ENCODE measurements around the gene NDUFS4. TPM values are rescaled to one million over a fixed set of nuclear protein-coding genes. Genes with fewer than 3 reads are reported as not detected.
"Not testable (repeated sequence)": the region's sequence is repeated elsewhere in the genome, so short reads cannot be mapped to it uniquely, and the experiment has no call there.

The NDUFS4 gene
- total RNA-seq, 1 donor from 2014 or later = 54.6 TPM

GRCh38 chr5:53677632-53678031 lies 117.2 kb downstream of the NDUFS4 start:
- no peak for TF ChIP-seq CTCF (IDR thresholded peaks at IDR 0.05)
- no peak for DNase-seq
- no peaks in the 10 kb centered on the region for H3K9me3 ChIP-seq
- no peaks in the 10 kb centered on the region for H3K27me3 ChIP-seq (ENCODE audit: low read depth)
- H3K4me1 ChIP-seq = no peaks in the 10 kb centered on the region
- ATAC-seq = no peak
- intact Hi-C loops (cut with DNase I) = no loop called here
- H3K27ac ChIP-seq = no peak overlapping the region
- H3K36me3 ChIP-seq = no peaks in the 10 kb centered on the region
- no peak overlapping the region for H3K4me3 ChIP-seq

DNA sequence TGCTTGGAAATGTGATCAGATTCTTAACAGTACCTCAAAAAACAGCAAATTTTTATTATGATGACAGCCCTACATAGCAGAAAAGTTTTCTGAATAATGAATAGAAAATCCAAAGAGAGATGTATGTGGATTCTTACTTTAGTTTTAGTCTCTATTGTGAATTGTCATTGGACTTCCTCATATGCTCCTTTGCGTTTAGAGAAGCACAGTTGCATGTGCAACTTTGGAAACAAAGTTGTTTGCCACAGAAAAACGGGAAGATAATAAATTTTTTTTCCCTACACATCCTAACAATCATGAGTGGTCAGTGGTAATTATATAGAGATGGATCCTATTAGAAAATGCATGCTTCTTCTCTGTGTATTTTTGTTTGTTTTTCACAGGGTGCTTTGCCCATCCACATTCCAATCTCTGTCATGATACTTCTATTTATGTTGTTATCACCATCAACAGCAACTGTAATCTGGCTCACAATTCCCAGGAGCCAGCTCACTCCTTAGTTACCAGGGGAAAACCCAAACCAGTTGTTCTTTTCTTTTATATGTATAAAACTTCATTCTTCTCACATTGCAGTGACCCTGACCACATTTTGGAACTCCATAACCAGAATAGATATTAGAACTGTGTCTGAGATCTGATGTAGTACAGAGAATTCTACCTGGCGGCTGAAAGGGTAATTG lies 118.7 kb downstream of the NDUFS4 start:
- Histone ChIP-seq H3K9me3 (no peaks in the 10 kb centered on the region), H3K27ac (no peak overlapping the region), H3K36me3 (peaks cover 10% of the 10 kb centered on the region), H3K27me3 (ENCODE audit: low read depth) (no peaks in the 10 kb centered on the region), H3K4me3 (no peak overlapping the region), H3K4me1 (no peaks in the 10 kb centered on the region)
- no peak for ATAC-seq
- TF ChIP-seq CTCF (IDR thresholded peaks at IDR 0.05) = no peak
- intact Hi-C loops (cut with DNase I) = no loop called here
- DNase-seq = no peak

DNA sequence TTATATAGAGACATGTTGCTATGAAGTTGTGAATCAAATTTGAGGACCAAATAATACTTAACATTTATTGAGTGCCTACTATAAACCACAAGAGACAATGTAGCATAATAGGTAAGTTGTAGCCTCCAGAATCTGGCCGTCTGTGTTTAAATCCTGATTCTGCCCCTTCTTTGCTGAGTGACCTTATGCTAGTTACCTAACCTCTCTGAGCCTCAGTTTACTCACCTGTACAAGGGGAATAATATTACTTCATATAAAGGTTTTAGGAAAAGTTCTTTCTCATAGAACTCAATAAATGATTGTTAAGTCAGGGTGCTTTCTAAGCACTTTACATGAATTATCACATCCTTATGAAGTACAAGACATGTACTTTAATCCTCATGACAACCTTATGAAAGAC lies 120.6 kb downstream of the NDUFS4 start:
- Histone ChIP-seq H3K27me3 (ENCODE audit: low read depth) (no peaks in the 10 kb centered on the region), H3K36me3 (peaks cover 10% of the 10 kb centered on the region), H3K9me3 (no peaks in the 10 kb centered on the region), H3K4me1 (no peaks in the 10 kb centered on the region), H3K27ac (no peak overlapping the region), H3K4me3 (no peak overlapping the region)
- intact Hi-C loops (cut with DNase I) = no loop called here
- no peak for TF ChIP-seq CTCF (IDR thresholded peaks at IDR 0.05)
- DNase-seq (no peak), ATAC-seq (no peak)

DNA sequence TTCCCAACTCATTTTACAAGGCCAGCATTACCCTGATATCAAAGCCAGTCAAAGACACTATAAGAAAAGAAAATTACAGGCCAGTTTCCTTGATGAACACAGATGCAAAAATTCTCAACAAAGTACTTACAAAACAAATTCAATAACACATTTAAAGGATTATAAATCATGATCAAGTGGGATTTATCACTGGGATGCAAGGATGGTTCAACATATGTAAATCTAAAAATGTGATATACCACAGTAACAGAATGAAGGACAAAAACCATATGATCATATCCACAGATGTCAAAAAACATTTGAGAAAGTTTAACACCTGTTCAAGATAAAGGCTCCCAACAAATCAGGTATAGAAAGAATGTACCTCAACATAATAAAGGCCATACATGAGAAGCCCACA lies 130.6 kb downstream of the NDUFS4 start:
- Histone ChIP-seq H3K4me1 (no peaks in the 10 kb centered on the region), H3K9me3 (peaks cover 49% of the 10 kb centered on the region), H3K27ac (no peak overlapping the region), H3K27me3 (ENCODE audit: low read depth) (no peaks in the 10 kb centered on the region), H3K36me3 (no peaks in the 10 kb centered on the region), H3K4me3 (no peak overlapping the region)
- no peak for TF ChIP-seq CTCF (IDR thresholded peaks at IDR 0.05)
- no peak for DNase-seq
- intact Hi-C loops (cut with DNase I) = no loop called here
- no peak for ATAC-seq

DNA sequence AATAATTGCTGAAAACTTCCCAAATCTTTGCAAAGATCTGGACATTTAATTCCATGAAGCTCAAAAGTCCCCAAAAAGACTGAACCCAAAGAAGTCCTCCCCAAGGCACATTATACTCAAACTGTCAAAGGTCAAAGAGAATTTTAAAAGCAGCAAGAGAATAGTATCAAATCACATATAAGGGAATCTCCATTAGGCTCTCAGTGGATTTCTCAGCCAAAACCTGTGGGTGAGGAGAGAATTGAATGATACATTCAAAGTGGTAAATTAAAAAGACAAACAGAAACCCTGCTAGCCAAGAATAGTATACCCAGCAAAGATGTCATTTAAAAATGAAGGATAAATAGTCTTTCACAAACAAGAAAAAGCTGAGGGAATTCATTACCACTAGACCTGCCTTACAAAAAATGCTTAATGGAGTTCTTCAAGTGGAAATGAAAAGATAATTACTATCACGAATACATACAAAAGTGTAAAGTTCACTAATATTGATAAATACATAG lies 134.1 kb downstream of the NDUFS4 start:
- H3K9me3 ChIP-seq = peaks cover 67% of the 10 kb centered on the region
- TF ChIP-seq CTCF (IDR thresholded peaks at IDR 0.05) = no peak
- DNase-seq = no peak
- no peak overlapping the region for H3K4me3 ChIP-seq
- no peak for ATAC-seq
- H3K36me3 ChIP-seq = no peaks in the 10 kb centered on the region
- no peaks in the 10 kb centered on the region for H3K4me1 ChIP-seq
- no peaks in the 10 kb centered on the region for H3K27me3 ChIP-seq (ENCODE audit: low read depth)
- no peak overlapping the region for H3K27ac ChIP-seq
- intact Hi-C loops (cut with DNase I) = no loop called here

GRCh38 chr5:53710405-53710804 lies 150.0 kb downstream of the NDUFS4 start:
- H3K36me3 ChIP-seq; H3K27me3 ChIP-seq (ENCODE audit: low read depth); H3K4me3 ChIP-seq; intact Hi-C loops (cut with DNase I); DNase-seq; H3K4me1 ChIP-seq; H3K27ac ChIP-seq; ATAC-seq: not testable (repeated sequence)
- H3K9me3 ChIP-seq = peaks cover 18% of the 10 kb centered on the region

All from lower lobe of right lung (tissue), 2 donors.